HepG2 (cell line): ENCODE measurements around the gene ANKRD2. TPM values are rescaled to one million over a fixed set of nuclear protein-coding genes. Genes with fewer than 3 reads are reported as not detected.
A peak's percentile ranks its signal among the peaks of the same experiment; 100 is the strongest.

ENCODE experiments used
- GATAD1 ChIP-seq: IDR thresholded peaks from 2 replicates; pipeline ENCODE4 v1.6.1; 2016; ENCODE audit warnings: missing genetic modification reagents, missing compliant biosample characterization
- HCFC1 ChIP-seq: fragments of 150-350 bp; IDR thresholded peaks from 2 replicates; pipeline ENCODE4 v1.6.1; 2014; ENCODE audit warnings: low read depth, low read length
- MEF2D ChIP-seq: sonication (generic); formaldehyde crosslinking; IDR thresholded peaks from 2 replicates; pipeline ENCODE4 v1.5.1; 2020; ENCODE audit warnings: mild to moderate bottlenecking, missing genetic modification reagents
- NAIF1 ChIP-seq: sonication (generic); formaldehyde crosslinking; IDR thresholded peaks from 2 replicates; pipeline ENCODE4 v1.5.0; 2020; ENCODE audit warnings: mild to moderate bottlenecking, missing genetic modification reagents, borderline replicate concordance
- NPAS2 ChIP-seq: sonication (generic); formaldehyde crosslinking; IDR thresholded peaks from 2 replicates; pipeline ENCODE4 v1.8.0; 2022; ENCODE audit warnings: mild to moderate bottlenecking, missing genetic modification reagents, borderline replicate concordance
- RBFOX2 ChIP-seq: fragments of 200-400 bp; formaldehyde crosslinking; IDR thresholded peaks from 2 replicates; pipeline ENCODE4 v1.6.1; 2017; ENCODE audit warnings: low read depth, mild to moderate bottlenecking, low read length
- SRSF4 ChIP-seq: fragments of 200-400 bp; formaldehyde crosslinking; IDR thresholded peaks from one replicate; pipeline ENCODE4 v1.6.1; 2018; ENCODE audit warnings: mild to moderate bottlenecking, low read depth, low read length, moderate library complexity; ENCODE audit not compliant: poor library complexity, severe bottlenecking
- TAF1 ChIP-seq: sonication (generic); formaldehyde crosslinking; IDR thresholded peaks from 2 replicates; pipeline ENCODE4 v1.4.0; 2020; ENCODE audit warnings: missing genetic modification reagents
- ZBTB33 ChIP-seq: sonication (generic); formaldehyde crosslinking; IDR thresholded peaks from 2 replicates; pipeline ENCODE4 v1.4.0; 2020; ENCODE audit warnings: missing genetic modification reagents
- ZMYM4 ChIP-seq: sonication (generic); formaldehyde crosslinking; IDR thresholded peaks from 2 replicates; pipeline ENCODE4 v1.8.1; 2023; ENCODE audit warnings: mild to moderate bottlenecking, missing genetic modification reagents
- ZNF407 ChIP-seq: sonication (generic); formaldehyde crosslinking; IDR thresholded peaks from one replicate; pipeline ENCODE4 v1.5.1; 2020; ENCODE audit warnings: mild to moderate bottlenecking, missing genetic modification reagents; ENCODE audit errors: not compliant biosample characterization
- ZNF687 ChIP-seq: sonication (generic); formaldehyde crosslinking; IDR thresholded peaks from 2 replicates; pipeline ENCODE4 v1.5.1; 2020; ENCODE audit warnings: mild to moderate bottlenecking, missing genetic modification reagents, moderate library complexity
- ZNF713 ChIP-seq: sonication (generic); formaldehyde crosslinking; IDR thresholded peaks from 2 replicates; pipeline ENCODE4 v1.4.0; 2020; ENCODE audit warnings: mild to moderate bottlenecking, missing genetic modification reagents
- ZNF766 ChIP-seq: sonication (generic); formaldehyde crosslinking; IDR thresholded peaks from 2 replicates; pipeline ENCODE4 v1.5.0; 2020; ENCODE audit warnings: missing genetic modification reagents, borderline replicate concordance
- polyA plus RNA-seq, 8 experiments: library from polyadenylated mRNA; depleted of rRNA in 3 of 8; stranded (reverse) in 7 of 8; unstranded in 1 of 8; fragments of >200 nt; fragmentation: Illumina TruSeq in 4 of 8; extraction: Trizol in 4 of 8; gene quantifications; 2 replicates each; pipeline versions ENCODE4 v1.2.1 to v1.2.3, GENCODE V29; 2011 to 2016; ENCODE audit warnings: low read depth in 4 of 8, missing spikeins in 1 of 8, mixed read lengths in 1 of 8; ENCODE audit not compliant: insufficient read depth in 1 of 8
- total RNA-seq, 5 experiments: library from RNA; depleted of rRNA; stranded (reverse); fragments of >200 nt; fragmentation: Illumina TruSeq; extraction: Trizol; gene quantifications; 2 replicates each; pipeline ENCODE4 v1.2.3, GENCODE V29; 2016; ENCODE audit warnings: low read depth in 1 of 5

Gene ANKRD2
- total and polyA plus RNA-seq, 2 of the 13 experiments (the other 11 are each of a cell fraction or from before 2014, with no cell fraction given), result not detected

- no peak for TF ChIP-seq ZNF407
- TF ChIP-seq TAF1 (CRISPR knock-in tag), result peak; percentile 82; the same call in 1 of the 2 replicates
- no peak for TF ChIP-seq ZNF766 (CRISPR knock-in tag)
- peak; percentile 73 for TF ChIP-seq RBFOX2
- TF ChIP-seq ZBTB33 (CRISPR knock-in tag), result no peak
- peak; percentile 70 for TF ChIP-seq ZMYM4 (CRISPR knock-in tag)
- no peak for TF ChIP-seq MEF2D (CRISPR knock-in tag)
- peak; percentile 91 for TF ChIP-seq ZNF687 (CRISPR knock-in tag)
- peak; percentile 82 for TF ChIP-seq GATAD1 (CRISPR knock-in tag)
- TF ChIP-seq NPAS2 (CRISPR knock-in tag), result no peak
- TF ChIP-seq SRSF4, result no peak
- no peak for TF ChIP-seq NAIF1 (CRISPR knock-in tag)
- TF ChIP-seq ZNF713 (CRISPR knock-in tag), result no peak
- peak; percentile 80 for TF ChIP-seq HCFC1
Observed at GRCh38 chr10:97632949-97633884, 60.6 kb downstream of the ANKRD2 start, which contains the start of gene MORN4 (continued).
